HG02870 (cell line): Measurements from ENCODE around the gene PDXP.
"Not testable (repeated sequence)": the region's sequence is repeated elsewhere in the genome, so short reads cannot be mapped to it uniquely, and the experiment has no call there.

Experiments used
- ATAC-seq: cut with Tn5 transposase; IDR thresholded peaks from one replicate; pipeline ENCODE4 v1.9.1; 2021; ENCODE audit warnings: mild to moderate bottlenecking, moderate library complexity; ENCODE audit not compliant: unreplicated experiment

PDXP gene

GRCh38 chr22:37643225-37643847 lies 15.2 kb upstream of the PDXP start:
- peak; percentile 45 for ATAC-seq

- no peak for ATAC-seq
Measured at GRCh38 chr22:37647317-37647716, 11.2 kb upstream of the PDXP start.

- ATAC-seq: no peak
Measured at GRCh38 chr22:37647928-37648327, 10.6 kb upstream of the PDXP start.

- ATAC-seq: no peak
Measured at GRCh38 chr22:37650463-37651136, 7.9 kb upstream of the PDXP start.

GRCh38 chr22:37654563-37655251 lies 3.8 kb upstream of the PDXP start:
- ATAC-seq: no peak

- ATAC-seq: no peak
Measured at GRCh38 chr22:37655252-37655563, 3.3 kb upstream of the PDXP start.

GRCh38 chr22:37656583-37656982 lies 1.9 kb upstream of the PDXP start:
- ATAC-seq: not testable (repeated sequence)

GRCh38 chr22:37657590-37658132 lies 862 bp upstream of the PDXP start:
- no peak for ATAC-seq

GRCh38 chr22:37659066-37659896 lies 758 bp downstream of the PDXP start:
- no peak for ATAC-seq

- ATAC-seq: no peak
Measured at GRCh38 chr22:37659897-37660708, 1.6 kb downstream of the PDXP start.

- ATAC-seq: no peak
Measured at GRCh38 chr22:37660709-37661045, 2.2 kb downstream of the PDXP start.

- ATAC-seq: no peak
Measured at GRCh38 chr22:37661160-37661924, 2.8 kb downstream of the PDXP start.

- ATAC-seq: no peak
Measured at GRCh38 chr22:37662039-37662438, 3.5 kb downstream of the PDXP start.

GRCh38 chr22:37663521-37664140 lies 5.1 kb downstream of the PDXP start:
- ATAC-seq: no peak

- no peak for ATAC-seq
Measured at GRCh38 chr22:37664249-37665101, 6.0 kb downstream of the PDXP start.

GRCh38 chr22:37665487-37665886 lies 7.0 kb downstream of the PDXP start:
- no peak for ATAC-seq

GRCh38 chr22:37669586-37669985 lies 11.1 kb downstream of the PDXP start:
- ATAC-seq: no peak

GRCh38 chr22:37672206-37672919 lies 13.8 kb downstream of the PDXP start:
- ATAC-seq: no peak
